Prostate gland (tissue), 2 donors: ENCODE measurements around the gene KIF18A.

Source experiments
- CTCF ChIP-seq, 4 experiments: fragments of 200-600 bp in 2 of 4; fragments of 450-650 bp in 2 of 4; sonication (generic) in 2 of 4; IDR thresholded peaks; 1 replicate in 3 of 4; 2 replicates in 1 of 4; pipeline ENCODE4 v1.5.1; 2016 to 2019; ENCODE audit warnings: antibody characterized with exemption in 4 of 4, mild to moderate bottlenecking in 2 of 4, moderate library complexity in 2 of 4
- POLR2A ChIP-seq: fragments of 450-650 bp; IDR thresholded peaks from one replicate; pipeline ENCODE4 v1.6.1; 2016; ENCODE audit warnings: antibody characterized with exemption, mild to moderate bottlenecking

GRCh38 chr11:28146123-28146751 lies 38.3 kb upstream of the KIF18A start:
- TF ChIP-seq CTCF (IDR thresholded peaks at IDR 0.05): no peak
- no peak for TF ChIP-seq POLR2A
